NCI-H82 (cell line): ENCODE data around the gene UBR3.
"Not testable (repeated sequence)": the region's sequence is repeated elsewhere in the genome, so short reads cannot be mapped to it uniquely, and the experiment has no call there.

Experiments used
- DNase-seq: peaks from one replicate; lab custom pipeline; 2025; lab: John Stamatoyannopoulos, UW

UBR3 gene

GRCh38 chr2:169822785-169823392 is 4.4 kb upstream of the UBR3 start:
- DNase-seq = no peak

GRCh38 chr2:169823996-169824372 is 3.3 kb upstream of the UBR3 start:
- DNase-seq = no peak

- peak; percentile 92 for DNase-seq
These were observed 2.6 kb upstream of the UBR3 start, which contains the start of gene METTL5 for GRCh38 chr2:169824373-169825333. TSS of gene METTL5 (minus strand) at chr2:169824905. CDS start at chr2:169824597, 308 bp downstream.

- peak; percentile 76 for DNase-seq
These were observed 1.0 kb downstream of the UBR3 start for GRCh38 chr2:169828141-169828811.

- DNase-seq = no peak
These were observed 7.1 kb downstream of the UBR3 start for GRCh38 chr2:169834401-169834800.

- no peak for DNase-seq
These were observed 11.7 kb downstream of the UBR3 start for GRCh38 chr2:169838743-169839489.

- no peak for DNase-seq
These were observed 12.9 kb downstream of the UBR3 start for GRCh38 chr2:169839954-169840746.

GRCh38 chr2:169840747-169841142 is 13.5 kb downstream of the UBR3 start:
- DNase-seq = no peak

- not testable (repeated sequence) for DNase-seq
These were observed 14.4 kb downstream of the UBR3 start for GRCh38 chr2:169841625-169842024.

GRCh38 chr2:169845016-169845415 is 17.8 kb downstream of the UBR3 start:
- DNase-seq = no peak

- DNase-seq = not testable (repeated sequence)
These were observed 21.9 kb downstream of the UBR3 start for GRCh38 chr2:169848959-169849693.

- DNase-seq = no peak
These were observed 22.5 kb downstream of the UBR3 start for GRCh38 chr2:169849710-169850109.

- no peak for DNase-seq
These were observed 25.9 kb downstream of the UBR3 start for GRCh38 chr2:169853041-169853668.

- DNase-seq = not testable (repeated sequence)
These were observed 28.3 kb downstream of the UBR3 start for GRCh38 chr2:169855281-169856258.

GRCh38 chr2:169859423-169859822 is 32.2 kb downstream of the UBR3 start:
- no peak for DNase-seq

GRCh38 chr2:169860149-169860548 is 32.9 kb downstream of the UBR3 start:
- DNase-seq = no peak

- no peak for DNase-seq
These were observed 35.6 kb downstream of the UBR3 start for GRCh38 chr2:169862816-169863215.

GRCh38 chr2:169865492-169865891 is 38.2 kb downstream of the UBR3 start:
- no peak for DNase-seq

- not testable (repeated sequence) for DNase-seq
These were observed 39.0 kb downstream of the UBR3 start for GRCh38 chr2:169866230-169866629.
